Neutrophil (primary cell): ENCODE data around the gene LRRC42.
"Not testable (repeated sequence)": the region's sequence is repeated elsewhere in the genome, so short reads cannot be mapped to it uniquely, and the experiment has no call there.

Experiments used
- H3K27ac ChIP-seq: fragments of 200-600 bp; sonication (generic); 2 replicates; pipeline ENCODE4 v1.5.1; 2016; ENCODE audit warnings: mild to moderate bottlenecking, moderate library complexity
- H3K27me3 ChIP-seq: fragments of 200-600 bp; sonication (generic); 2 replicates; pipeline ENCODE4 v1.6.0; 2016; ENCODE audit warnings: mild to moderate bottlenecking
- H3K36me3 ChIP-seq: fragments of 200-600 bp; sonication (generic); 2 replicates; pipeline ENCODE4 v1.5.1; 2017
- H3K4me1 ChIP-seq, 2 experiments: fragments of 200-600 bp in 1 of 2; sonication (generic) in 1 of 2; 1 replicate in 1 of 2; 2 replicates in 1 of 2; pipeline versions ENCODE4 v1.5.1 to v1.6.1; 2013 to 2016; ENCODE audit warnings: low read depth in 1 of 2, low read length in 1 of 2, mild to moderate bottlenecking in 1 of 2, moderate library complexity in 1 of 2; ENCODE audit not compliant: control insufficient read depth in 1 of 2, insufficient read depth in 1 of 2
- H3K4me3 ChIP-seq, 2 experiments: fragments of 200-600 bp in 1 of 2; sonication (generic) in 1 of 2; 1 replicate in 1 of 2; 2 replicates in 1 of 2; pipeline ENCODE4 v1.5.1; 2013 to 2016; ENCODE audit warnings: low read depth in 1 of 2, low read length in 1 of 2, mild to moderate bottlenecking in 1 of 2, moderate library complexity in 1 of 2
- H3K9me3 ChIP-seq: fragments of 200-600 bp; sonication (generic); 2 replicates; pipeline ENCODE4 v1.5.1; 2016
- CTCF ChIP-seq: fragments of 200-600 bp; sonication (generic); IDR thresholded peaks from 2 replicates; pipeline ENCODE4 v1.5.1; 2016; ENCODE audit warnings: antibody characterized with exemption

Gene LRRC42

GRCh38 chr1:53998223-53998622 is 52.1 kb downstream of the LRRC42 start:
- Histone ChIP-seq H3K4me3 (no peak overlapping the region), H3K36me3 (no peaks in the 10 kb centered on the region), H3K9me3 (no peaks in the 10 kb centered on the region), H3K4me1 (no peaks in the 10 kb centered on the region), H3K27ac (no peak overlapping the region), H3K27me3 (peaks cover 4% of the 10 kb centered on the region)
- TF ChIP-seq CTCF: no peak

GRCh38 chr1:53999920-54000319 is 53.8 kb downstream of the LRRC42 start:
- H3K4me1 ChIP-seq: no peaks in the 10 kb centered on the region
- no peaks in the 10 kb centered on the region for H3K36me3 ChIP-seq
- H3K9me3 ChIP-seq: no peaks in the 10 kb centered on the region
- no peak overlapping the region for H3K27ac ChIP-seq
- H3K27me3 ChIP-seq: peaks cover 4% of the 10 kb centered on the region
- H3K4me3 ChIP-seq: no peak overlapping the region
- TF ChIP-seq CTCF: no peak

DNA sequence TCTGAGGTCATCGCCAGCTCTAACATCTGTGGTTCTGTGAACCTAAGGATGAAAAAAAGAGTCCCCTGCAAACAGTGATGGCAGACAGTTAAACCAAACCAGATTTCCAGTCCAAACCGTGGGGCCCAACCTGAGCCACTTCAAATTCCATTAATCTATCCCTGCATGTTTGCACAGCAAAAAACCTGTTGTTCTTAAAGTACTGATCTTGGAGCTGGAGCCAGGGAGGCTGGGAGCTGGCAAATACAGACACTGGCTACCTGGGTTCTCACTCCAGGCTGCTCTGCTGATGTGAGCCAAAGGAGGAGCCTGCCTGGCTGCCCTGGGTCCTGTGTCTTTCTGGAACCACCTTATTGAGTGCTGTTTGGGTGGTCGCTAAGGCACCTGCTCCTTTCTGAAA is 55.4 kb downstream of the LRRC42 start:
- no peaks in the 10 kb centered on the region for H3K36me3 ChIP-seq
- no peak overlapping the region for H3K27ac ChIP-seq
- H3K27me3 ChIP-seq: peaks cover 4% of the 10 kb centered on the region
- no peak overlapping the region for H3K4me3 ChIP-seq
- no peak for TF ChIP-seq CTCF
- H3K9me3 ChIP-seq: no peaks in the 10 kb centered on the region
- no peaks in the 10 kb centered on the region for H3K4me1 ChIP-seq

- H3K4me3 ChIP-seq: no peak overlapping the region
- no peaks in the 10 kb centered on the region for H3K9me3 ChIP-seq
- H3K4me1 ChIP-seq: no peaks in the 10 kb centered on the region
- H3K27me3 ChIP-seq: peaks cover 4% of the 10 kb centered on the region
- no peak for TF ChIP-seq CTCF
- H3K27ac ChIP-seq: no peak overlapping the region
- H3K36me3 ChIP-seq: no peaks in the 10 kb centered on the region
Measured at GRCh38 chr1:54002544-54003248, 56.5 kb downstream of the LRRC42 start.

GRCh38 chr1:54003249-54003646 is 57.1 kb downstream of the LRRC42 start:
- Histone ChIP-seq H3K27me3 (peaks cover 4% of the 10 kb centered on the region), H3K9me3 (no peaks in the 10 kb centered on the region), H3K36me3 (no peaks in the 10 kb centered on the region), H3K4me1 (no peaks in the 10 kb centered on the region), H3K27ac (no peak overlapping the region), H3K4me3 (no peak overlapping the region)
- TF ChIP-seq CTCF: no peak

DNA sequence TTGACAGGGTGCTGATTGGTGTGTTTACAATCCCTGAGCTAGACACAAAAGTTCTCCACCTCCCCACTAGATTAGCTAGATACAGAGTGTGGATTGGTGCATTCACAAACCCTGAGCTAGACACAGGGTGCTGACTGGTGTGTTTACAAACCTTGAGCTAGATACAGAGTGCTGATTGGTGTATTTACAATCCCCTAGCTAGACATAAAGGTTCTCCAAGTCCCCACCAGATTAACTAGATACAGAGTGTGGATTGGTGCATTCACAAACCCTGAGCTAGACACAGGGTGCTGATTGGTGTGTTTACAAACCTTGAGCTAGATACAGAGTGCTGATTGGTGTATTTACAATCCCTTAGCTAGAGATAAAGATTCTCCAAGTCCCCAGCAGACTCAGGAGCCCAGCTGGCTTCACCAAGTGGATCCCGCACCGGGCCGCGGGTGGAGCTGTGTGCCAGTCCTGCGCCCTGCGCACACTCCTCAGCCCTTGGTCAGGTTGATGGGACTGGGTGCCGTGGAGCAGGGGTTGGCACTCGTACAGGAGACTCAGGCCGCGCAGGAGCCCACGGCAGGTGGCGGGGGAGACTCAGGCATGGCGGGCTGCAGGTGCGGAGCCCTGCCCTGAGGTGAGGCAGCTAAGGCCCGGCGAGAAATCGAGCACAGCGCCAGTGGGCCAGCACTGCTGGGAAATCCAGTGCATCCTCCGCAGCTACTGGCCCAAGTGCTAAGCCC is 57.8 kb downstream of the LRRC42 start:
- H3K4me3 ChIP-seq, H3K9me3 ChIP-seq, H3K27ac ChIP-seq, H3K36me3 ChIP-seq, H3K27me3 ChIP-seq, H3K4me1 ChIP-seq: not testable (repeated sequence)
